Calu3 (cell line): ENCODE results near the gene MRPL18. TPM values are rescaled to one million over a fixed set of nuclear protein-coding genes. Genes with fewer than 3 reads are reported as not detected.
"Not testable (repeated sequence)": the region's sequence is repeated elsewhere in the genome, so short reads cannot be mapped to it uniquely, and the experiment has no call there.

Experiments used
- Bru-seq: library from RNA; stranded (reverse); fragments of 400-500 nt; gene quantifications from one replicate; lab custom pipeline; 2021; lab: Mats Ljungman, UMichigan
- BruChase-seq, 2 experiments: library from RNA; stranded (reverse); fragments of 400-500 nt; gene quantifications; one replicate each; lab custom pipeline; 2021; lab: Mats Ljungman, UMichigan
- BruUV-seq: library from RNA; stranded (reverse); fragments of 400-500 nt; replicated peaks from 2 replicates; lab custom pipeline; 2021; lab: Mats Ljungman, UMichigan
- CTCF ChIA-PET: fragments of 300-600 bp; sonication (Branson Sonifier 250); formaldehyde crosslinking; loops from one replicate; lab custom pipeline; 2022; ENCODE audit warnings: antibody characterized with exemption; lab: Charles Lee
- DNase-seq: peaks from one replicate; pipeline ENCODE4 v3.0.0; 2022
- H3K27ac Mint-ChIP-seq: one replicate; pipeline ENCODE4 v1.8.0; 2022; ENCODE audit warnings: mixed read lengths; ENCODE audit not compliant: unreplicated experiment
- H3K27me3 Mint-ChIP-seq: one replicate; pipeline ENCODE4 v1.8.0; 2022; ENCODE audit warnings: mixed read lengths; ENCODE audit not compliant: unreplicated experiment
- H3K36me3 Mint-ChIP-seq: one replicate; pipeline ENCODE4 v1.8.0; 2022; ENCODE audit warnings: mild to moderate bottlenecking, moderate library complexity, mixed read lengths; ENCODE audit not compliant: insufficient read depth, unreplicated experiment
- H3K4me1 Mint-ChIP-seq: one replicate; pipeline ENCODE4 v1.8.0; 2022; ENCODE audit warnings: mild to moderate bottlenecking, low read depth, mixed read lengths; ENCODE audit not compliant: unreplicated experiment
- H3K4me3 Mint-ChIP-seq: one replicate; pipeline ENCODE4 v1.8.0; 2022; ENCODE audit warnings: mild to moderate bottlenecking, low read depth, moderate library complexity, mixed read lengths; ENCODE audit not compliant: unreplicated experiment
- H3K9me3 Mint-ChIP-seq: one replicate; pipeline ENCODE4 v1.8.0; 2022; ENCODE audit warnings: low read depth, mixed read lengths; ENCODE audit not compliant: unreplicated experiment
- intact Hi-C: fragments of 100-400 bp; cut with micrococcal nuclease; formaldehyde crosslinking; loops from one replicate; pipeline ENCODE4 v1.10.0; 2022; ENCODE audit not compliant: unreplicated experiment
- long read RNA-seq: library from polyadenylated mRNA; stranded (forward); transcript quantifications from one replicate; pipeline ENCODE4 v2.0.0, GENCODE V29; 2022
- total RNA-seq: library from RNA; stranded (reverse); gene quantifications from 2 replicates; pipeline ENCODE4 v1.2.3, GENCODE V29; 2022
- TF ChIP-seq, protein P1 (sequence below): fragments of 200-600 bp; IDR thresholded peaks from one replicate; pipeline ENCODE4 v1.8.0; 2022; ENCODE audit warnings: antibody characterized with exemption; ENCODE audit not compliant: unreplicated experiment

MRPL18 gene
- total RNA-seq (86.6 and 88.7 TPM in 2 replicates), Bru-seq, nascent RNA (percentile 89 among the genes with signal in this experiment), BruChase-seq, experiment 1, labeled RNA remaining after a 6-hour chase (percentile 91 among the genes with signal in this experiment), BruChase-seq, experiment 2, labeled RNA remaining after a 2-hour chase (percentile 87 among the genes with signal in this experiment)
- long read RNA-seq, transcript MRPL18-201 (4 exons, 978 nt) = major isoform, 206 of 292 reads
- long read RNA-seq, partial matches to known transcripts = 6 of 292 reads
- long read RNA-seq, other reads (novel, unspliced or antisense) = 77 of 292 reads

- peaks cover 86% of the 10 kb centered on the region for H3K36me3 Mint-ChIP-seq
- TF ChIP-seq, protein P1, sequence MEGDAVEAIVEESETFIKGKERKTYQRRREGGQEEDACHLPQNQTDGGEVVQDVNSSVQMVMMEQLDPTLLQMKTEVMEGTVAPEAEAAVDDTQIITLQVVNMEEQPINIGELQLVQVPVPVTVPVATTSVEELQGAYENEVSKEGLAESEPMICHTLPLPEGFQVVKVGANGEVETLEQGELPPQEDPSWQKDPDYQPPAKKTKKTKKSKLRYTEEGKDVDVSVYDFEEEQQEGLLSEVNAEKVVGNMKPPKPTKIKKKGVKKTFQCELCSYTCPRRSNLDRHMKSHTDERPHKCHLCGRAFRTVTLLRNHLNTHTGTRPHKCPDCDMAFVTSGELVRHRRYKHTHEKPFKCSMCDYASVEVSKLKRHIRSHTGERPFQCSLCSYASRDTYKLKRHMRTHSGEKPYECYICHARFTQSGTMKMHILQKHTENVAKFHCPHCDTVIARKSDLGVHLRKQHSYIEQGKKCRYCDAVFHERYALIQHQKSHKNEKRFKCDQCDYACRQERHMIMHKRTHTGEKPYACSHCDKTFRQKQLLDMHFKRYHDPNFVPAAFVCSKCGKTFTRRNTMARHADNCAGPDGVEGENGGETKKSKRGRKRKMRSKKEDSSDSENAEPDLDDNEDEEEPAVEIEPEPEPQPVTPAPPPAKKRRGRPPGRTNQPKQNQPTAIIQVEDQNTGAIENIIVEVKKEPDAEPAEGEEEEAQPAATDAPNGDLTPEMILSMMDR = no peak
- no peaks in the 10 kb centered on the region for H3K27me3 Mint-ChIP-seq
- DNase-seq = peak; percentile 88
- H3K27ac Mint-ChIP-seq = peak within 1 kb of the TSS; percentile 98
- peaks cover 42% of the 10 kb centered on the region for H3K4me1 Mint-ChIP-seq
- CTCF ChIA-PET = interaction anchor here (0.6 to 2.4 kb wide), 8 partner anchors 13 to 1582 kb away, joined by 3 to 16 read pairs (median 5); partner anchors contain the start of genes ACAT2, SOD2 and WTAP
- intact Hi-C loops = loop anchor here (1.0 kb wide), 1 partner anchor 17 kb away; no protein-coding TSS in a partner anchor
- peak within 1 kb of the TSS; percentile 86 for H3K4me3 Mint-ChIP-seq
- BruUV-seq = TSS peak; percentile 29
- no peaks in the 10 kb centered on the region for H3K9me3 Mint-ChIP-seq
These were observed at the start of gene MRPL18 for GRCh38 chr6:159790149-159790955. Gene MRPL18 (plus strand): TSS chr6:159790467. CDS start chr6:159790588, 121 bp downstream.

DNA sequence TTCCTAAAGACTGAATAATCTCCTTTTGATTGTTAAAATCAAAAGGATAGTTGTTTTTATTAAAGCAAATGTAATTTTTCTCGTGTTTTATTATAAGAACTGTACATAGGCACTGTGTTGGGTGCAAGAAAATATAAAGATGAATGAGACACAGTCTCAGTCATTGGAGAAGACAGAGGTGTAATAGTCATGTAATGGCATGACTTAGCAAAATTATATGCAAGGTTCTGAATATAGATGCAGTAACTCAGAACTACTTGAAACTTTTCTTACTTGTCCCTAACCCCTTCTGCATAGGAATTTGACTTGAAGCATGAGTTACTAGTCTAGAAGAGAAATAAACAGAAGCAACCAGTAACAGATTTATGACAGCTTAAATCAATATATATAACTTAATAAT lies 48.1 kb upstream of the MRPL18 start:
- no peak overlapping the region for H3K4me3 Mint-ChIP-seq
- no TSS peak for BruUV-seq
- no peaks in the 10 kb centered on the region for H3K4me1 Mint-ChIP-seq
- no peak for DNase-seq
- no peak overlapping the region for H3K27ac Mint-ChIP-seq
- H3K9me3 Mint-ChIP-seq = no peaks in the 10 kb centered on the region
- TF ChIP-seq, protein P1 = no peak
- no peaks in the 10 kb centered on the region for H3K27me3 Mint-ChIP-seq
- intact Hi-C loops = no loop called here
- H3K36me3 Mint-ChIP-seq = peaks cover 46% of the 10 kb centered on the region
- CTCF ChIA-PET = interaction anchor here (0.5 kb wide), 1 partner anchor 1600 kb away, joined by 3 read pairs; no protein-coding TSS in a partner anchor

DNA sequence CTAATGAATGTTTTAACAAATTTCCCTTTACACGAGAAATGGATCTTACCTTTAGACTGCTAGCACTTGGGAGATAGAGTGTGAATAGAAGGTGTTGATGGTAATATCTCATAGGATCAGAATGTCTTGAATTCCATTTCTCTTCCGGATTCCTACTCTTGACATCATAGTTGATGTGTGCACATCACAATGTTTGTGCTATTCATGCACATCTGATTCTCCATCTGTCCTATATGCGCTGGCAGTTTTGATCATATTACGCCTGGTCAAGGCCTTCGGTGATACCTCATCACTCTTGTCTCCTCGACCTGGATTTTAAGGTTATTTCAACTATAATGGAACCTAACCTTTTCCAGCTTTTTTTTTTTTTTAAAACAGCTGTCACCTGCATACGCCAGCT lies 45.2 kb upstream of the MRPL18 start:
- Mint-ChIP-seq H3K27ac (no peak overlapping the region), H3K9me3 (no peaks in the 10 kb centered on the region), H3K4me3 (no peak overlapping the region), H3K4me1 (no peaks in the 10 kb centered on the region), H3K27me3 (no peaks in the 10 kb centered on the region), H3K36me3 (peaks cover 59% of the 10 kb centered on the region)
- TF ChIP-seq, protein P1 = no peak
- CTCF ChIA-PET = no interaction called here
- no peak for DNase-seq
- intact Hi-C loops = no loop called here
- BruUV-seq = no TSS peak

DNA sequence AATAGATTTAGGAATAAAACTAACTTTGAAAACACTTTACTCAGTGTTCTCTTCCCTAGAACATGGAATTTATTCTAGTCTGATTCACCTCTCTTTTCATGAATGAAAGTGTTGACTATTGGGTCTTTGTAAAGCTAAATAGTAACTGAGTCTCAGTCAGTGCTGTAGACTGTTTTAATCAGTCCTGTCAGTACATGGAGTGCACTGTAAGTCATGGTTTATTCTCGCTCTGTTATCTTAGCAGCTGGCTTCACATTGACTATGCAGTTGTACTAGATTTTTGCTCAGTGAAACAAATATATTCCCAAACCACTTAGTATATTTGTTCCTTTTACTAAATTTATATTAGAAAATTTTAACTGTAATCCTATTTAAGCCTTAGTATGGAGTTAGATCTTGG lies 43.5 kb upstream of the MRPL18 start:
- Mint-ChIP-seq H3K9me3 (no peaks in the 10 kb centered on the region), H3K4me3 (no peak overlapping the region), H3K4me1 (no peaks in the 10 kb centered on the region), H3K36me3 (peaks cover 42% of the 10 kb centered on the region), H3K27me3 (no peaks in the 10 kb centered on the region), H3K27ac (no peak overlapping the region)
- intact Hi-C loops = no loop called here
- CTCF ChIA-PET = no interaction called here
- no peak for DNase-seq
- TF ChIP-seq, protein P1 = no peak
- BruUV-seq = no TSS peak

- H3K27me3 Mint-ChIP-seq, intact Hi-C loops, H3K4me3 Mint-ChIP-seq, H3K9me3 Mint-ChIP-seq, BruUV-seq, H3K4me1 Mint-ChIP-seq, DNase-seq, CTCF ChIA-PET, H3K27ac Mint-ChIP-seq: not testable (repeated sequence)
- H3K36me3 Mint-ChIP-seq = peaks cover 43% of the 10 kb centered on the region
These were observed 42.1 kb upstream of the MRPL18 start for GRCh38 chr6:159748127-159748526.
